Mesothelial cell of epicardium (in vitro differentiated cells): Measurements from ENCODE around the gene CSMD2. TPM values are rescaled to one million over a fixed set of nuclear protein-coding genes. Genes with fewer than 3 reads are reported as not detected.

Experiments used
- DNase-seq, 2 experiments: peaks; one replicate each; pipeline ENCODE4 v3.0.0; 2021; ENCODE audit warnings: low spot score in 2 of 2; ENCODE audit not compliant: unreplicated experiment in 2 of 2
- H3K27ac Mint-ChIP-seq: 2 replicates; pipeline ENCODE4 v1.8.0; 2021; ENCODE audit warnings: mixed read lengths
- H3K27me3 Mint-ChIP-seq: 2 replicates; pipeline ENCODE4 v1.8.0; 2021; ENCODE audit warnings: low read depth, mixed read lengths
- H3K36me3 Mint-ChIP-seq: 2 replicates; pipeline ENCODE4 v1.8.0; 2021; ENCODE audit warnings: mixed read lengths
- H3K4me1 Mint-ChIP-seq: 2 replicates; pipeline ENCODE4 v1.8.0; 2021; ENCODE audit warnings: mixed read lengths
- H3K4me3 Mint-ChIP-seq: 2 replicates; pipeline ENCODE4 v1.8.0; 2021; ENCODE audit warnings: mild to moderate bottlenecking, moderate library complexity, mixed read lengths
- H3K9me3 Mint-ChIP-seq: 2 replicates; pipeline ENCODE4 v1.8.0; 2021; ENCODE audit warnings: mixed read lengths
- CTCF ChIP-seq: fragments of 200-600 bp; sonication (generic); IDR thresholded peaks from one replicate; pipeline ENCODE4 v1.5.0; 2021; ENCODE audit warnings: antibody characterized with exemption; ENCODE audit not compliant: unreplicated experiment
- total RNA-seq: library from RNA; stranded (reverse); gene quantifications from 3 replicates; pipeline ENCODE4 v1.2.1, GENCODE V29; 2021

Gene CSMD2
- total RNA-seq, 1 donor from 2014 or later: 1.9 TPM

- no peaks in the 10 kb centered on the region for H3K9me3 Mint-ChIP-seq
- no peak for TF ChIP-seq CTCF
- H3K27me3 Mint-ChIP-seq: peaks cover 30% of the 10 kb centered on the region
- DNase-seq: no peak
- H3K4me3 Mint-ChIP-seq: no peak overlapping the region
- no peaks in the 10 kb centered on the region for H3K4me1 Mint-ChIP-seq
- no peaks in the 10 kb centered on the region for H3K36me3 Mint-ChIP-seq
- H3K27ac Mint-ChIP-seq: no peak overlapping the region
Measured at GRCh38 chr1:33962061-33962460, 203.0 kb downstream of the CSMD2 start.

- H3K4me3 Mint-ChIP-seq: no peak overlapping the region
- no peaks in the 10 kb centered on the region for H3K36me3 Mint-ChIP-seq
- DNase-seq: no peak
- H3K9me3 Mint-ChIP-seq: no peaks in the 10 kb centered on the region
- peaks cover 34% of the 10 kb centered on the region for H3K27me3 Mint-ChIP-seq
- no peaks in the 10 kb centered on the region for H3K4me1 Mint-ChIP-seq
- TF ChIP-seq CTCF: no peak
- no peak overlapping the region for H3K27ac Mint-ChIP-seq
Measured at GRCh38 chr1:33960188-33960895, 204.7 kb downstream of the CSMD2 start.

- H3K27me3 Mint-ChIP-seq: peaks cover 40% of the 10 kb centered on the region
- no peak overlapping the region for H3K27ac Mint-ChIP-seq
- no peaks in the 10 kb centered on the region for H3K4me1 Mint-ChIP-seq
- H3K9me3 Mint-ChIP-seq: no peaks in the 10 kb centered on the region
- no peak overlapping the region for H3K4me3 Mint-ChIP-seq
- no peak for TF ChIP-seq CTCF
- H3K36me3 Mint-ChIP-seq: no peaks in the 10 kb centered on the region
- no peak for DNase-seq
Measured at GRCh38 chr1:33957854-33958253, 207.2 kb downstream of the CSMD2 start.

GRCh38 chr1:33955096-33955495, 209.9 kb downstream of the CSMD2 start:
- no peaks in the 10 kb centered on the region for H3K36me3 Mint-ChIP-seq
- no peak overlapping the region for H3K4me3 Mint-ChIP-seq
- peaks cover 27% of the 10 kb centered on the region for H3K27me3 Mint-ChIP-seq
- H3K4me1 Mint-ChIP-seq: no peaks in the 10 kb centered on the region
- DNase-seq: no peak
- H3K27ac Mint-ChIP-seq: no peak overlapping the region
- TF ChIP-seq CTCF: no peak
- H3K9me3 Mint-ChIP-seq: no peaks in the 10 kb centered on the region

- H3K4me3 Mint-ChIP-seq: no peak overlapping the region
- no peak for DNase-seq
- H3K27me3 Mint-ChIP-seq: peaks cover 27% of the 10 kb centered on the region
- no peak for TF ChIP-seq CTCF
- H3K27ac Mint-ChIP-seq: no peak overlapping the region
- H3K9me3 Mint-ChIP-seq: no peaks in the 10 kb centered on the region
- no peaks in the 10 kb centered on the region for H3K4me1 Mint-ChIP-seq
- no peaks in the 10 kb centered on the region for H3K36me3 Mint-ChIP-seq
Measured at GRCh38 chr1:33949570-33949969, 215.5 kb downstream of the CSMD2 start.
